GM21381 (cell line): ENCODE measurements around the gene RBBP8NL.

ENCODE experiments used
- ATAC-seq: cut with Tn5 transposase; IDR thresholded peaks from one replicate; pipeline ENCODE4 v1.9.1; 2021; ENCODE audit warnings: mild to moderate bottlenecking, moderate library complexity; ENCODE audit not compliant: unreplicated experiment

Gene RBBP8NL

DNA sequence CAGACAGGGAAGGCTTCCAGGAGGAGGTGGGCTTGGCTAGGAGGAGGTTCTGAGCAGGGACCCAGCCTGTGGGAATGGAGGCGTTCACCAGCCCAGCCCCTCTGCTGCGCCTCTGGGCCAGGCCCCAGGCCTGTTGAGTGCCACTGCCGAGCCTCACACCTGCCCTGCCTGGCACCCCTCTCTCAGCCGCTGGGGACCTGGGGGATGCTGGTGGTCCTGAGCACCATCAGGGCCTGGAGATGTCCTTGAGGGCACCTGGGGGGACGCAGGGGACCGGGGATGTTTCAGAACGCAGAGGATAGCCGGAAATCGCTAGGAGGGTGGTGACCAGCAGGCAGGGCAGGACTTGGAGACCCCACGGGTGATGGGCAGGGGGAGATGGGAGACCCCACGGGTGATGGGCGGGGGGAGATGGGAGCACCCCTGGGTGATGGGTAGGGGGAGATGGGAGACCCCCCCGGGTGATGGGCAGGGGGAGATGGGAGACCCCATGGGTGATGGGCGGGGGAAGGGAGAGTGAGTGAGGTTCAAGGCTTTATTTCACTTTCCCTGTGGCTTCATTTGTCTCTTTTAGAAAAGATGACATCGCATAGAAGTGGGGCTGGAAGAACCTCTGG lies 35.7 kb upstream of the RBBP8NL start:
- no peak for ATAC-seq

DNA sequence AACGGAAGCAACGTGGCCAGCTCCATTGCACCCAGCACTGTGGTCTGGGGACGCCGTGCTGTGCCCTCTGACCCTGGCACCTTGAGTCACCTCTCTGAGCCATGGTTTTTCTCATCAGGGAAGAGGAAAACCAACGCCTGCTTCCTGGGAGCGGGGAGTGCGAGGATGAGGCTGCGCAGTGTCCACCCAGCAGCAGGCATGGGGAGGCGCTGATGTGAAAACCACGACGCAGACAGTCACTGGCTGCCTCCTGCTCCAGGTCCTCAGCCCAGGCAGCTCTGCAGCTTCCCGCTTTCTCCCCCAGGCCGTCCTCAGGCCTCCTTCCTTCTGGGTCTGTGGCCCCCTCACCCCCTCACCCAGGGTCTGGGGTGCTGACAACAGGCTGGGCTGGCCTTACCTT lies 34.5 kb upstream of the RBBP8NL start:
- no peak for ATAC-seq

DNA sequence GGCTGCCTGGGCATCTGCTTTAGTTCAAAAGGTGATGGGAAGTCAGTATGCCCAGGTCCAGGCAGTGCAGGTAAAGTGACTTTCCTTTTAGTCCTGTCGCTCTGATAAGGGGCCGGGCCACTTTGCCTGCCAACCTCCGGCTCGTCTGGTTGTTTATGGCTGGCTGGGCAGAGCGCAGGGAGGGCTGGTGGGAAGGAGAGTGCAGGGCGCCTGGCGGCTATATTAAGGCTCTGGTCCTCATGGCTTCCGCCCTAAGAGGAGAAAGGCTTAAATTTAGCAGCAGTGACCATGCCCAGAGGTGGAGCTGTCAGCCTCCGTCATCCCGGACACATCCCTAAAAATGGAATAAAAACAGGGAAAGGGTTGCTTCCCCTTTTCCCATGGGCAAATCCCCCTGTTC lies 33.8 kb upstream of the RBBP8NL start:
- ATAC-seq, result no peak

DNA sequence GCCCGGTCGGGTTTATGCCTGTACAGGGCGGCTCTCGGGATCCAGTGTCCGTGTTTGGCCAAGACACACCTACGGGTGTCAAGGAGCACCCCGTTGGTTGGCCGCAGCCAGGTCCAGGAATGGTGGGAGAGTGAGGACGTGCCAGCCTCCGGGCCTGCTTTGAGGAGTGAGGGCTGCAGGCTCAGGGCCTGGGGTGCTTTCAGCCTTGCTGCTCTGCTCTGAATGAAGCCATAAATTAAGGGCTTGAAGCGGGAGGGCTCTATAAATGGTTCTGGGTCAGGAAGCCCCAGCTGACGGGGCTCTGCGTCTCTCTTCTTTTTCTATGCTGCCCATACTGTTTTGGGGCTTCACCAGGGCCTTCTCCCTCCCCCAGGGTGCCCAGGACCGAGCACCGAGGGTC lies 33.3 kb upstream of the RBBP8NL start:
- ATAC-seq, result no peak

- ATAC-seq, result no peak
These were observed 32.1 kb upstream of the RBBP8NL start for GRCh38 chr20:62459488-62459887.

- no peak for ATAC-seq
These were observed 31.2 kb upstream of the RBBP8NL start for GRCh38 chr20:62458275-62459251.

DNA sequence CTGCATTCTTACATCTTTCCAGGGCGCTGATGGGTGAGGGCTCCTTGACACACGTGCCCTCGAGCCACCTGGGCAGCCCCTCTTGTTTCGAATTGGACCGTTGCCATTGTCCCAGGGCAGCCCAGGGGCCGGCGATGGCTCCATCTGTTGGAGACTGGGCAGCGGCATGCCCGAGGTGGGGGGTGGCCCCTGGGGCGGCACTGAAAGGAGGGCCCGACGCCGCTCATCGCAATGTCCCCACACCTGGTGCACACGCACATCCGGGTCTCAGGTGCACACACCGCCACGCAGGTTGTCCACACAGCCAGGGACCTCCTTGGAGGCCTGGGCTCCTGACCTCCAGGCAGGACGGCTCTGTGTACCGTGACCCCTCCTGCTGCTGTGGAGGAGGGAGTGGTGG lies 30.5 kb upstream of the RBBP8NL start:
- ATAC-seq, result no peak

GRCh38 chr20:62457098-62457497 lies 29.8 kb upstream of the RBBP8NL start:
- ATAC-seq, result no peak

GRCh38 chr20:62455929-62456328 lies 28.6 kb upstream of the RBBP8NL start:
- no peak for ATAC-seq

GRCh38 chr20:62454904-62455636 lies 27.7 kb upstream of the RBBP8NL start:
- no peak for ATAC-seq

GRCh38 chr20:62453186-62453808 lies 26.0 kb upstream of the RBBP8NL start:
- ATAC-seq, result no peak

DNA sequence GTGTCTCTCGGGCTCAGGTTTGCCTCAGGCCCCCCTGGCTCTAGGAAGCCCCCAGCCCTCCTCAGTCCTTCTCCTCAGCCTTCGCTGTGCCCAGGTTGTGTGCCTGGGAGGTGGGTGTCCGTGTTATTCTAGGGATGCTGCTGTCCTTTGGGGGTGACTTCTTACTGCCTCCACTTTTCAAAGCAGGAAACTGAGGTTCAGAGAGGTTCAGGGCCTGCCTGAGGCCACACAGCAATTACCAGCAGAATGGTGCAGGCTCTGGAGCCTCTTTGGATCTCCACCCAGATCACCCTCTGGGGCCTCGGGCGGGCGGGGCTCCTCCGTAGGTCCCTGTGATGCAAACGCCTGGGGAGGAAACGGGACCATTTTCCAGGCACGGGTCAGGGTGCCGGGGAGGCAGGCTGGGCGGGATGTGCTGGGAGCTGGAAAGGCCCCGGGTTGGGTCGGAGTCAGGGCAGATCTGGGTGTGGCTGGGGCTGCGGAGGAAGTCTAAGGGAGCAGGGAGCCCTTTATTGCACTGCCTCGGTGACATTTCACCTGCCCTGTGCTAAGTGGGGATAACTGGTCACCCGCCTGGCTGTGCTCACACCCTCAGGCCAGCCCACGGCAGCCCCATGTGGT lies 25.2 kb upstream of the RBBP8NL start:
- ATAC-seq, result no peak

- no peak for ATAC-seq
These were observed 24.6 kb upstream of the RBBP8NL start for GRCh38 chr20:62451970-62452369.

- ATAC-seq, result no peak
These were observed 23.9 kb upstream of the RBBP8NL start for GRCh38 chr20:62451156-62451767.

DNA sequence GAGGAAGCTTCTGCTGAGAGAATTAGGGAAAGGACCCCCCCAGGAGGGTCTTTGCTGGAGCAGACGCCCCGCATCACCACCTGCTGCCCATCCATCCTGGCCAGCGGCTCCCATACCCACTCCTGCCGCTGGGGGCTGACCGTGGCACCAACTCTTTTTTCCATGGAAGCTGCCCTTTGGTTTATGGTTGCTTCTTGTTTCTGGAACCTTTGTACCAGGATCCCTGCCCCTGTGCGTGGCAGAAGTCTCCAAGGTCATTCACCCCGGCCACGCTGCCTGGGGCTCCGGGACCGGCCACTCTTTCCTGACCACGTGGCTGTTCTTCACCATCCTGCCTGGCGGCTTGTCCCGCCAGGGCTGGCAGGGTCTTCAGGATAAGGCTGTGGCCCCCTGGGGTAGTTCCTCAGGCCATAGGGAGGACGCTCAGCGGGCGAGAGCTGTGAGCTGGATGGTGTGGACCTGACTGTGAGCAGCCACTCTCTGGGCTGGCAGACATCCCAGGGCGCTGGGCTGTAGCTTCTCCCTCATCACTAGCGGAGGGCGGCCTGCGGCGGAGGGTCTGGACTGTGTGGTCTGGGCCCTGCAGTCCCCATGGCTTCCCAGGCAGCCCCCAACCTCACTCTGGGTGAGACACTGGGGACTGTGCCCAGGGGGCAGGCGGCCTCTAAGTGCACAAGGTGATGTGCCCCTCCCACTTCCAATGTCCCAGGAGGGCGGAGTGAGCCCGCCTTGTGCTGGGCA lies 22.8 kb upstream of the RBBP8NL start:
- no peak for ATAC-seq

DNA sequence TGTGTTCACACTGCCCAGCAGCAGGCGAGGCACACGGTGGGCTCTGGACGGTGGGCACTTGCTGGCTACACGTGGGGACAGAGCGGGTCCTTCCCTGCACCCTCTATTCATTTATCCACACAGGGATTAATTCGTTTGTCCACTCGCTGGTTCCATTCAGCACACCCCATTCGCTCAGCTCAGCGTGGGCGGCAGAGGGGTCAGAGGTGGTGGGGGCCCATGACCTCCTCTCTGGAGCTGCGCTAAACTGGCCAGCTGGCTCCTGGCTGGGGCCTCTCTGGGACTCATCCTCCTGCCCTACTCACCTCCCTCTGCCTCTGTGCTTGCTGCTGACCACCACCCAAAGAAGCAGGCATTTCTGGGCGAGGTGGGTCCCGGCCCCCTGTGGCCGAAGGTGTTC lies 21.4 kb upstream of the RBBP8NL start:
- no peak for ATAC-seq

GRCh38 chr20:62448038-62448437 lies 20.7 kb upstream of the RBBP8NL start:
- ATAC-seq, result no peak

GRCh38 chr20:62446888-62447869 lies 19.8 kb upstream of the RBBP8NL start:
- ATAC-seq, result no peak
